ENCODE data around the gene EEF1AKMT2. TPM values are rescaled to one million over a fixed set of nuclear protein-coding genes. Genes with fewer than 3 reads are reported as not detected.
"Not testable (repeated sequence)": the region's sequence is repeated elsewhere in the genome, so short reads cannot be mapped to it uniquely, and the experiment has no call there.

Gene EEF1AKMT2
- total and polyA plus RNA-seq, 2 of the 13 experiments (the other 11 are each of a cell fraction or from before 2014, with no cell fraction given) = 11.3 to 19.3 TPM

DNA sequence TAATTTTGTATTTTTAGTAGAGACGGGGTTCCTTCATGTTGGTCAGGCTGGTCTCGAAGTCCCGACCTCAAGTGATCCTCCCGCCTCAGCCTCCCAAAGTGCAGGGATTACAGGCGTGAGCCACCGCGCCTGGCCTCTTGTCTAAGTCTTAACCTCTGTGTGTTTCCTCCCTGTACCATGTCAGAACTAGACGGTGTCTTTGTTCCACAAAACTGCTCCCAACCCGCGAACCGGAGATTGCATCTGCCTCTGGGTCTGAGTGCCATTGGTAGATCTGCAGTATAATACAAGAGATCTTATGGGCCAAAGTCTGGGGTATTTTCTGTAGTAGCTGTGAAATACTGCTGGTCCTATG lies 1.3 kb upstream of the EEF1AKMT2 start (continued):
- TF ChIP-seq, protein P1, sequence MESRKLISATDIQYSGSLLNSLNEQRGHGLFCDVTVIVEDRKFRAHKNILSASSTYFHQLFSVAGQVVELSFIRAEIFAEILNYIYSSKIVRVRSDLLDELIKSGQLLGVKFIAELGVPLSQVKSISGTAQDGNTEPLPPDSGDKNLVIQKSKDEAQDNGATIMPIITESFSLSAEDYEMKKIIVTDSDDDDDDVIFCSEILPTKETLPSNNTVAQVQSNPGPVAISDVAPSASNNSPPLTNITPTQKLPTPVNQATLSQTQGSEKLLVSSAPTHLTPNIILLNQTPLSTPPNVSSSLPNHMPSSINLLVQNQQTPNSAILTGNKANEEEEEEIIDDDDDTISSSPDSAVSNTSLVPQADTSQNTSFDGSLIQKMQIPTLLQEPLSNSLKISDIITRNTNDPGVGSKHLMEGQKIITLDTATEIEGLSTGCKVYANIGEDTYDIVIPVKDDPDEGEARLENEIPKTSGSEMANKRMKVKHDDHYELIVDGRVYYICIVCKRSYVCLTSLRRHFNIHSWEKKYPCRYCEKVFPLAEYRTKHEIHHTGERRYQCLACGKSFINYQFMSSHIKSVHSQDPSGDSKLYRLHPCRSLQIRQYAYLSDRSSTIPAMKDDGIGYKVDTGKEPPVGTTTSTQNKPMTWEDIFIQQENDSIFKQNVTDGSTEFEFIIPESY (CRISPR knock-in tag; IDR thresholded peaks at IDR 0.05) = peak; percentile 35; the same call in 1 of the 2 replicates
- TF ChIP-seq KLF9 (CRISPR knock-in tag; IDR thresholded peaks at IDR 0.05; ENCODE audit: low read depth) (no peak), SP4 (CRISPR knock-in tag; IDR thresholded peaks at IDR 0.05) (0 out of 2 replicates have a peak, but pooled peaks have one; percentile 22), MIER3 (CRISPR knock-in tag; IDR thresholded peaks at IDR 0.05; ENCODE audit: borderline replicate concordance) (no peak), ZNF317 (CRISPR knock-in tag; IDR thresholded peaks at IDR 0.05) (no peak), SIX4 (CRISPR knock-in tag; IDR thresholded peaks at IDR 0.05) (no peak), MBNL3 (CRISPR knock-in tag; conservative IDR thresholded peaks at IDR 0.05) (no peak), AKAP8 (CRISPR knock-in tag; IDR thresholded peaks at IDR 0.05) (no peak), ZNF331 (CRISPR knock-in tag; IDR thresholded peaks at IDR 0.05) (no peak)

DNA sequence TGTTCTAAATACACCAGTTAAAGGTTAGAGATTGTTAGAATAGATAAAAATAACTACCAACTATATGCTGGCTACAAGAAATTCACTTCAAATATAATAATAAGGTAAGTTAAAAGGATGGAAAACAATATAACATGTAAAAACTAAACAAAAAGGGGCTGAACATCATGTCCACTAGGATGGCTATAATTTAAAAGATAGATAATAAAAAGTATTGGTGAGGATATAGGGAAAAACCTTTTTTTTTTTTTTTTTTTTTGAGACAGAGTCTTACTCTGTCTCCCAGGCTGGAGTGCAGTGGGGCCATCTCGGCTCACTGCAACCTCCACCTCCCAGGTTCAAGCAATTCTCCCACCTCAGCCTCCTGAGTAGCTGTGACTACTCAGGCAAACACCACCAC lies 8.8 kb downstream of the EEF1AKMT2 start:
- H3K9me3 ChIP-seq (ENCODE audit: low read length); H3K27me3 ChIP-seq (ENCODE audit: control insufficient read depth in 1 of 2, insufficient read depth in 2 of 2, low read length in 2 of 2); H2AFZ ChIP-seq (ENCODE audit: low read length); DNase-seq (ENCODE audit: low spot score); FAIRE-seq; H3K9ac ChIP-seq (ENCODE audit: insufficient read depth, low read depth, low read length); H3K79me2 ChIP-seq (ENCODE audit: insufficient read depth, low read length); H3K27ac ChIP-seq (ENCODE audit: extremely low read length, insufficient read depth, low read length); H3K36me3 ChIP-seq (replicated peaks in 1 of 2; ENCODE audit: control insufficient read depth in 1 of 2, insufficient read depth in 2 of 2, low read length in 2 of 2); BruUV-seq (replicated peaks); ATAC-seq; H3K4me2 ChIP-seq (ENCODE audit: low read depth, low read length); in situ Hi-C loops (cut with HindIII; ENCODE audit: extremely low pct_ligation_motif_present, low pct_unique_long_range_greater_than_20kb); POLR2A ChIA-PET; H3K4me3 ChIP-seq (replicated peaks in 1 of 3; ENCODE audit: insufficient read depth in 1 of 3, low read depth in 2 of 3, low read length in 3 of 3); H3K4me1 ChIP-seq (ENCODE audit: insufficient read depth, low read length); CTCF ChIA-PET (ENCODE audit: low intra/inter-chr PET ratio, low total read pairs); intact Hi-C loops (cut with micrococcal nuclease; ENCODE audit: unreplicated experiment); H4K20me1 ChIP-seq (ENCODE audit: insufficient read depth, low read length): not testable (repeated sequence)
- 100% methylated on average over 1 of the region's 1 CpG for whole genome bisulfite sequencing (ENCODE audit: low lambda C conversion rate)
